ENCODE results near the gene SLC2A9.

- TF ChIP-seq CTCF (IDR thresholded peaks at IDR 0.05) = no peak
- TF ChIP-seq POLR2A (IDR thresholded peaks at IDR 0.05; ENCODE audit: low read depth) = no peak
- no peak for TF ChIP-seq POLR2AphosphoS5 (IDR thresholded peaks at IDR 0.05)
Observed at GRCh38 chr4:9800848-9801247, 220.4 kb downstream of the SLC2A9 start.
